GM18508 (cell line): ENCODE data around the gene NPR1.

Experiments
- ATAC-seq: cut with Tn5 transposase; IDR thresholded peaks from one replicate; pipeline ENCODE4 v1.9.1; 2021; ENCODE audit warnings: moderate number of reproducible peaks; ENCODE audit not compliant: insufficient read depth, unreplicated experiment

Gene NPR1

GRCh38 chr1:153677718-153678518 lies 570 bp upstream of the NPR1 start:
- ATAC-seq = no peak

GRCh38 chr1:153679337-153680119 lies 1.0 kb downstream of the NPR1 start:
- no peak for ATAC-seq

GRCh38 chr1:153680120-153680403 lies 1.6 kb downstream of the NPR1 start:
- no peak for ATAC-seq

- no peak for ATAC-seq
Observed at GRCh38 chr1:153682730-153683129, 4.2 kb downstream of the NPR1 start.

GRCh38 chr1:153683854-153684253 lies 5.4 kb downstream of the NPR1 start:
- ATAC-seq = no peak

- no peak for ATAC-seq
Observed at GRCh38 chr1:153684892-153685291, 6.4 kb downstream of the NPR1 start.

- no peak for ATAC-seq
Observed at GRCh38 chr1:153685544-153686340, 7.3 kb downstream of the NPR1 start.

- no peak for ATAC-seq
Observed at GRCh38 chr1:153687346-153688125, 9.0 kb downstream of the NPR1 start.

- no peak for ATAC-seq
Observed at GRCh38 chr1:153688276-153688675, 9.8 kb downstream of the NPR1 start.

GRCh38 chr1:153688736-153689328 lies 10.3 kb downstream of the NPR1 start:
- ATAC-seq = no peak

- no peak for ATAC-seq
Observed at GRCh38 chr1:153693466-153693865, 15.0 kb downstream of the NPR1 start.

GRCh38 chr1:153696741-153697140 lies 18.3 kb downstream of the NPR1 start:
- ATAC-seq = no peak

GRCh38 chr1:153697191-153698019 lies 18.9 kb downstream of the NPR1 start:
- ATAC-seq = no peak

GRCh38 chr1:153698020-153698922 lies 19.8 kb downstream of the NPR1 start:
- no peak for ATAC-seq

GRCh38 chr1:153698923-153699714 lies 20.6 kb downstream of the NPR1 start:
- no peak for ATAC-seq

- ATAC-seq = no peak
Observed at GRCh38 chr1:153699768-153700167, 21.3 kb downstream of the NPR1 start.

- no peak for ATAC-seq
Observed at GRCh38 chr1:153705484-153705883, 27.0 kb downstream of the NPR1 start.
